Activated CD4-positive, alpha-beta T cell treated with anti-CD3 and anti-CD28 coated beads for 48 hours (primary cell): ENCODE data around the gene DOP1B.
"Not testable (repeated sequence)": the region's sequence is repeated elsewhere in the genome, so short reads cannot be mapped to it uniquely, and the experiment has no call there.

Experiments used
- DNase-seq: peaks from one replicate; pipeline ENCODE4 v3.0.0-alpha.2; 2020

The DOP1B gene

DNA sequence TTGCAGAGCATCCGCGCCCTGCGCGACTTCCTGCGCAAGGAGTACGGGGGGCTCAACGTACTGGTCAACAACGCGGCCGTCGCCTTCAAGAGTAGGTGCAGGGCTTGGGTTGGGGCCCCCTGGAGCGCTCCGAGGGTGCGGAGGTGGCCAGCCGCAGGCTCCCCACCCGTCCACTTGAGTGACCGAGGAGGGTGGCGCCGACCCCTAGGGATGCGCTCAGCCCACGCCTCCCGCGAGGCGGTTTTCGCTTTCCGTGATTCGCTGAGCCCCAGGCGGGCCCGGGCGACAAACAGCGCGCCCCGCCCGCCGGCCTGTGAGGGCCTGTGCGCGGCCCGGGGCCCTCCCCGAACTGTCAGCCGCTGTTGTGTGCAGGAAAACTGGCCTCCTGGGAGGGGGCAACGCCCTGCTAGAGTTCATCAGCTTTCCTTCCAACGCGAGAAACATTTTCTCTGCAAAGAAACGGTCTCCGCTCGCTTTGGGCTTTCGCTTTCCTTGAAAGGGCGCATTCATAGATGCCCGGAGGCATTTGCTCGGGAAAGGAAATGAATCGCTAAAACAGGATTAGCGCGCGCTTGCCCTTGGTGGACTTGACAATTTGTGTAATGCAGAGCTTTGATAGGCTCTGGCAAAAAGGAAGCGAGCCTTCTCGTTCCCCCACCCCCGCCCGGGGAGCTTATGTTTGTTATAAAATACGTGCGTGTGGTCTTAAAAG, 21.1 kb upstream of the DOP1B start:
- peak; percentile 68 for DNase-seq

DNA sequence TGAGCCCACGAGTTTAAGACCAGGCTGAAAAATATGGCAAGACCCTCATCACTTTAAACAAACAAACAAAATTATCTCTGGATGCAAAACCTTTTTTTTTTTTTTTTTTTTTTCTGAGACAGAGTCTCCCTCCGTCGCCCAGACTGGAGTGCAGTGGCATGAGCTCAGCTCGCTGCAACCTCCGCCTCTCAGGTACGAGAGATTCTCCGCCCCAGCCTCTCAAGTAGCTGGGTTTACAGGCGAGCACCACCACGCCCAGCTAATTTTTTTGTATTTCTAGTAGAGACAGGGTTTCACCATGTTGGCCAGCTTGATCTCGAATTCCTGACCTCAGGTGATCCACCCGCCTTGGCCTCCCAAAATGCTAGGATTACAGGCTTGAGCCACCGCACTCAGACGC, 16.8 kb upstream of the DOP1B start:
- not testable (repeated sequence) for DNase-seq

DNA sequence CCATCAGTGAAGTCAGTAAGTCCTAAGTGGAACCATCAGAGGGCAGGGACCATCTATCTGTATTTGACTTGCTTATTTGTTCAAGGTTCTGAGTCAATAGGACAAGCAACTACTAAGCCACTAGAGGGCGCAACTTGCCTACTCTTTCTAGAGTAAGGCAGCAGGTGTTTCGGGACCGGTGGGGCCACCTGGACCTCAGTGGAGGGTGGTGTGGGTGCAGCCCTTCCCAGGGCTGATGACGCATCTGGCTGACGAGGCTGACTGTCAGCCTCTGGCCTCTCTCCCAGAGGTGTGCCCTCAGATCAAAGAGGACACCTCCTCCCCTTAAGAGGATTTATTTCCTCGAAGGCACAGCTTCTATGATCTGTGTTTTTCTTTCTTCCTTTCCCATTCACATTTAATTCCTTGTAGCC, 15.1 kb upstream of the DOP1B start:
- DNase-seq, result peak; percentile 91

DNA sequence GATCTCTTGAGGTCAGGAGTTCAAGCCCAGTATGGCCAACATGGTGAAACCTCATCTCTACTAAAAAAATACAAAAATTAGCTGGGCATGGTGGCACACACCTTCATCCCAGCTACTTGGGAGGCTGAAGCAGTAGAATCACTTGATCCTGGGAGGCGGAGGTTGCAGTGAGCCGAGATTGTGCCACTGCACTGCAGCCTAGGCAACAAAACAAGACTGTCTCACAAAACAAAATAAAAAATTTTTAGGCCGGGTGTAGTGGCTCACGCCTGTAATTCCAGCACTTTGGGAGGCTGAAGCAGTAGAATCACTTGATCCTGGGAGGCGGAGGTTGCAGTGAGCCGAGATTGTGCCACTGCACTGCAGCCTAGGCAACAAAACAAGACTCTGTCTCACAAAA, 12.4 kb upstream of the DOP1B start:
- not testable (repeated sequence) for DNase-seq

DNA sequence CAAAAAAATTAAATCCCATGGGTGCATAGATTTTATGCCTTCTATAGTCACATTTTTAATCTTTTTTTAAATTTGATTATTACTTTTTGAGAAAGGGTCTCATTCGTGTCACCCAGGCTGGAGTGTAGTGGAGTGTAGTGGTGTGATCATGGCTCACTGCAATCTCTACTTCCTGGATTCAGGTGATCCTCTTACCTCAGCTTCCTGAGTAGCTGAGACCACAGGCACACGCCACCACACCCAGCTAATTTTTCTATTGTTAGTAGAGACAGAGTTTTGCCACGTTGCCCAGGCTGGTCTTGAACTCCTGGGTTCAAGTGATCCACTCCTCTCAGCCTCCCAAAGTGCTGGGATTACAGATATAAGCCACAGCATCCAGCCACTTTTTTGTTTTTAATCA, 11.4 kb upstream of the DOP1B start:
- no peak for DNase-seq

DNA sequence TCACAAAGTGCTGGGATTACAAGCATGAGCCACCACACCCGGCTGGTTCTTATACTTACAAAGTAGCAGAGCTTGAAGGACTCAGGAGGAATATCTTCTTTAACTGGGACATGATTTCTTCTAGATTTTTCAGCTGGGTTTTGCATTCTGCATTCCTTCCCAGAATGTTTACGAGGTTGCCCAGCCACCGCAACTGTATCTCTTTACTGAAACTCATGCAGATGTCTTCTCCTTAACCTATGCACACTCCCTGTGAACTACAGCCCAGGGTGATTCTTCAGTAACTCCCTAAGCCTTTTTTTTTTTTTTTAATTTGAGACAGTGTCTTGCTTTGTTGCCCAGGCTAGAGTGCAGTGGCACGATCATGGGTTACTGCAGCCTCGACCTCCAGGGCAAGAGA, 8.7 kb upstream of the DOP1B start:
- no peak for DNase-seq

DNA sequence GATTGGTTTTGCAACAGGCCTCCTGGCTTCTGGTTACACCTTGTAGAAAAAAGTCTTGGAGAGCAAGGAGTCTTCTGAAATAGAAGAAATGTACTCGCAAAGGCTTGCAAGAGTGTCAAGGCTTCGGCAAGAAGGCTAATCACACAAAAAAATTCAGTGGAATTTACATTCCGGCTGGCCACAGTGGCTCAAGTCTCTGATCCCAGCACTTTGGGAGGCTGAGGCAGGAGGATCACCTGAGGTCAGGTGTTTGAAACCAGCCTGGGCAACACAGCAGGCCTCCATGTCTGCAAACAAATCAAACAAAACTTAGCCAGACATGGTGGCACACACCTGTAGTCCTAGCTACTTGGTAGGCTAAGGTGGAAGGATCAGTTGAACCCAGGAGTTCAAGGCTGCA, 7.7 kb upstream of the DOP1B start:
- DNase-seq, result no peak

DNA sequence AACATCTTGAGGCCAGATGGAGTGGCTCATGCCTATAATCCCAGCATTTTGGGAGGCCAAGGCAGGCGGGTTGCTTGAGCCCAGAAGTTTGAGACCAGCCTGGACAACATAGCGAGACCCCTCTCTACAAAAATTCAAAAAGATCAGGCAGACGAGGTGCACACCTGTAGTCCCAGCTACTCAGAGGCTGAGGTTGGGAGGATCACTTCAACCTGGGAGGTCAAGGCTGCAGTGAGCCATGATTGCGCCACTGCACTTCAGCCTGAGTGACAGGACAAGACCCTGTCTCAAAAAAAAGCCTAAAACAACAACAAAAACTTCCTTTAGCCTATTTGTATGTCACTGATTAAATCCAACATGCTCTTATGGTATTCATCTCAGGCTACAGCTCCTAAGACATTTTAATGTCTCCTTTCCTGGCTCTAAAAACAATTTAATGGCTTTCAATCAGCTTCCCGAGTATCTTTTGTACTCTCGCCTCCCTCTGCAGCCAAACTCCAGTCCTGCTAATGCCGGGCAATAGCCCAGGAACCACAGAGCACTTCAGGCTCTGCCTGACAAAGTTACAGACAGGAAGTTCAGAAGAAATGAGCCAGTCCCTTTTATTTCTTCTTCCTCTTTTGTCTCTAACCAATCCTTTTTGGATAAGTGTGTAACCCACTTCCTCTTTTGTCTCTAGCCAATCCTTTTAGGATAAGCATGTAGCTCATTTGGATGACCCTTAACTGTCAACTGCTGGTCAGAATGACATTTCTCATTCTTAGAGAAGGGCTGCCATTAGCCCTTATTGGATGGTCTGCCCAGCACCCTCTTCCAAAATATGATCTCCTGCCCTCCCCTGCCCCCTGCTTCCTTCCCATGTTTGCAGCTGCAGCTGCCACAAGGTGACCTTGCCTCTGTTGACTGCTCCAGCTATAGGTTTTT, 6.6 kb upstream of the DOP1B start:
- no peak for DNase-seq

DNA sequence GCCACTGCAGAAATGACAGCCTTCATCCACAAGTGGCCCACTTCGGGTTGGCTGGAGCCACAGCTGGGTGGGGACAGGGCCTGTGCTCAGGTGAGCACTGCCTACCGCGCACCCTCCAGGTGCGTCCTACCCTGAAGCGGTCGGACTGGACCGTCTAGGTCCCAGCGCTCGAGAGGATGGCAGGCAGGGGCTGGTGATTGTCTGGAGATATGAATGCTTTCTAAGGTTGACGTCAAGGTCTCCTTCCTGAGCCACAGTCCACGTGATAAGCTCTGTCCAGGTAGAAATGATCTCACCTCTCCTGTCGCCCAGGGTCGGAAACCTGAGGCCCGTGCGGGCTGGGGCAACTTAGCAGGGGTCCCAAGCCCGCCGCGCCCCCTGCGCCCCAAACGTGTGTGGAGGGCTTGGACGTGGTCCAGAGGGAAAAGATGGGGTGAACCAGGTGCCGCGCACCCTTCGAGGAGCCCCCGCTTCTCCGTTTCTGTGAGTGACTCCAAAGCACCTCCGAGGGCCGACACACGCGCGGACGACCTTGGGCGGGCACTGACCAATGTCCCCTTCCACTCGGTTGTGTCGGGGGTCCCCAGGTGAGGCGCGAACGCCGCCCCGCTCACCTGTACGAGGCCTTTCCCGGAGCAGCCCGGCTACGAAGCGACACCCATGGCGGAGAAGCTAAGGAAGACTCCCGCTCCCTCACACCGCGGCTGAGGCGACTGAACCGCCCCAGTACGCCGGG, 853 bp upstream of the DOP1B start:
- no peak for DNase-seq

DNA sequence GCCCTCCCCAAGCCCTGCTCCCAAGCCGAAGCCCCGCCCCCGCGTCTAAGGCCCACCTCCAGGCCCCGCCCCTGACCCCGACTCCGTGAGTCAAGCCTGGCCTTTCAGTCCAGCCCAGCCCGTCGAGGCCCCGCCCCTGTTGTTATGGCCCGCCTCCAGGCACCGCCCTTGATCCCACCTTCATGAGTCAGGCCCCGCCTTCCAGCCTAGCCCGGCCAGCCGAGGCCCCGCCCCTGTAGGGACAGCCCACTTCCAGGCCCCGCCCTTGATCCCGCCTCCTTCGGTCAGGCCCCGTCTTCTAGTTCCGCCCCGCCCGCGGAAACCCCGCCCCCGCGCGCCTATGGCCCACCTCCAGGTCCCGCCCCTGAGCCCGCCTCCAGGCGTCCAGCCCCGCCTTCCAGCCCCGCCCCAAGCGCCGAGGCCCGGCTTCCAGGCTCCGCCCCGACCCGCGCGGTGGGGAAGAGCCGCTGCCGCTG, 247 bp upstream of the DOP1B start:
- DNase-seq, result peak; percentile 100

DNA sequence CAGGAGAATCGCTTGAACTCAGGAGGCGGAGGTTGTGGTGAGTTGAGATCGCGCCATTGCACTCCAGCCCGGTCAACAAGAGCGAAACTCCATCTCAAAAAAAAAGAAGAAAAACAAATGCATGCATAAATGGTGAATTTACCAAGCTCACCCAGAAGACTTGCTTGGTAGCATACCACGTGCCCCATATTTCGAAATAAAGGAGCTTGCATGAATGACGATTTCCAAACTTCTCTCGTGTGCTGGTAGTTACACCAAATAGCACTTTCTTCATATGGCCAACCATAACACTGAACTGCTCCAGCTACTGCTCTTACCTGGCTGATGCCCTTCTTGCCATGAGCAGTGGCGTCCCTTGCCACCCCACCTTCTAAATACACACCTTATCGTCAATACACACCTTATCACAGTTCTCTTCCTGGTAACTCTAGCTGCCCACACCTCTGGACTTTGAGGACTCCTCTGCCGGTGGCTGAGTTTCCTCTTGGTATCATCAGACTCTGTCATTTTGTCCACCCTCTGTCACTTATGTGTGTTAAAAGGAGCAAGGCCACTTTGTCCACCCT, 2.8 kb downstream of the DOP1B start:
- DNase-seq, result no peak

DNA sequence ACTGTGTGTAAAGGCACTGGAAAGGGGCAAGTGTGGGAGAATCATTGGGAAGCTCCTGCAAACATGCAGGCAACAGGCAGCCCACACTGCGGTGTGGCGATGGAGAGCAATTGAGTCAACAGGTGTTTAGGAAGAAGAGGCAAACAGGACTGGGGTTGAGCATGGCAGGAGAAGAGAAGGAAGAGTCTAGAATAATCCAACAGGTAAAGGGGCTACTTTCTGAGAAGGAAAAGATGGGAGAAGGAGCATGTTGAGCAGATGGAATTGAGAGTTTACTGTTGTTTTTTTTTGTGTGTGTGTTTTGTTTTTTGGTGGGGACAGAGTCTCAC, 4.2 kb downstream of the DOP1B start:
- no peak for DNase-seq

DNA sequence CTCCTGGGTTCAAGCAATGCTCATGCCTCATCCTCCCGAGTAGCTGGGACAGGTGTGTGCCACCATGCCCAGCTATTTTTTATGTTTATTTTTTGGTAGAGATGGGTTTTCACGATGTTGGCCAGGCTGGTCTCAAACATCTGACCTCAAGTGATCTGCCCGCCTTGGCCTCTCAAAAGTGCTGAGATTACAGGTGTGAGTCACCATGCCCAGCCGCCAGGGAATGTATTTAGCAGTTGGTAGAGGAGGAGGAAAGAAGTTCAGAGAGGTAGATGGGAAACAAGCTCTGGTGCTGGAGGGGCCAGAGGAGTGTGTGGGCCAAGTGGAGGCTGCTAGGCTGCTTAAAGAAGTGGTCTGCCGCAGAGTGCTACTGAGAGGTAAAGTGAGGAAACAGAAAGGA, 6.0 kb downstream of the DOP1B start:
- no peak for DNase-seq

DNA sequence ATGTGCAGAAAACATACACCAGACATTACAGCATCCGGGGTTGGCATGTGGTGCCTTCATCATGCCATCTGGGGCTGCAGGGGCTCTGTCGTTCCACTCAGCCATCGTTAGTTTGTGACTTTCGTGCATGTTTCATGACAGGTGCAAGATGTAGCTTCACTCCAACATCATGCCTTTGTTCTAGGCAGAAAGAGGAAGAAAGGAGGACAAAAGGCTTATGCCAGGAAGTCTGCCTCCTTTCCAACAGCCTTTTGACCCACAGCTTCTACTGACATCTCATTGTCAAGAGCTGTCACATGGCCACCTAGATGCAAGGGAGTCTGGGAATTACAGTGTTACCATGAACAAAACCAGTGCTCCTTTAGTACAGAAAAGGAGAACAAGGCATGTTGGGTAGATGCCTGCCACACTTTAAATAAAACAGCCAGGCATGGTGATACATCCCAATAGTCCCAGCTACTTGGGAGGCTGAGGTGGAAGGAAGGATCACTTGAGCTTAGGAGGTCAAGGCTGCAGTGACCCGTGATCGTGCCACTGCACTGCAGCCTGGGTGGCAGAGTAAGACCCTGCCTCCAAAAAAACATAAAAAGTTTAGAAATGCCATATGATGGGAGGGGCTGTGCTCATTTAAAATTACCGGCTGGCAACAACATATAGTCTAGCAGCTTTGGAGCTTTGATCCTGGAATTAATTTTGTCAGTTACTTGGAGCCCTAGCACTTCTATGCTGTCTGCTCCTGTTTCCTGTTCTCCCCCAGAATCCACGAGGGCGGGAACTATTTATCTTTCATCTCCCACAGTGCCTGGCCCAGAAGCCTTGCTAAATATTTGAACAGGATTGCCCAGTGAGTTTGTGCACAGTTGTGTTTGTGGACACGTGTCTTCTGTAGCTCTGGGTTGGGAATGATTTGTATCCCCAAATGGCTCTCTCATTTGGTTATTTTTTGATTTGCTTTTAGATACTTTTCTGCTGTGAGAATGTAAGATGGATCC, 7.4 kb downstream of the DOP1B start:
- DNase-seq, result no peak

DNA sequence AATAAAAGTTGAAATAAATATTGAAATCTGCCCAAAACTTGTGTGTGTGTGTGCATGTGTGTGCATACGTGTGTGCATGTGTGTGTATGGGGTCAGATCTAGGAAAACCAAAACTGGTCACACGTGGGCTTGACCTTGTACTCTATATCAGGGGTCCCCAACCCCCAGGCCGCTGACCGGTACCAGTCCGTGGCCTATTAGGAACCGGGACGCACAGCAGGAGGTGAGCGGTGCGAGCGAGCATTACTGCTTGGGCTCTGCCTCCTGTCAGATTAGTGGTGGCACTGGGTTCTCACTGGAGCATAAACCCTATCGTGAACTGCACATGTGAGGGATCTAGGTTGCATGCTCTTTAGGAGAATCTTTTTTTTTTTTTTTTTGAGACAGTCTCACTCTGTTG, 8.7 kb downstream of the DOP1B start:
- DNase-seq, result no peak

DNA sequence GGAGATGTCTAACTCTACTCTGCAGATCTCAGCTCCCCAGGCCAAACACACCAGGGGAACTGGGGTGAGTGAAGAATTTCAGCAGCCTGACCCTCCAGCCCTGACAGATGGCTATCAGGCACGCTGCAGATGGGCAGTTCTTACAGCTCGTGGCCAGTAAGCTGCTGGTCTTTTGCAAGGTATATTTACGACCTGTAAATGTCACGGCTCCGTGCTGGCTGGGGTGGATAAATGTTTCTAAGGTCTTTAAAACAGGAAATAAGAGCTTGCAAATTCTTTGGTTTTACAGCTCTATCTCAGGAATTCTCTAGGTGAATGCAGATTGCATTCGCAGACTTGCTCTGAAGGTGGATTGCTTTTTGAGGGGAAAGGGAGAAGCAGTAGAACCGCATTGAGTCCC, 10.1 kb downstream of the DOP1B start:
- DNase-seq, result no peak

DNA sequence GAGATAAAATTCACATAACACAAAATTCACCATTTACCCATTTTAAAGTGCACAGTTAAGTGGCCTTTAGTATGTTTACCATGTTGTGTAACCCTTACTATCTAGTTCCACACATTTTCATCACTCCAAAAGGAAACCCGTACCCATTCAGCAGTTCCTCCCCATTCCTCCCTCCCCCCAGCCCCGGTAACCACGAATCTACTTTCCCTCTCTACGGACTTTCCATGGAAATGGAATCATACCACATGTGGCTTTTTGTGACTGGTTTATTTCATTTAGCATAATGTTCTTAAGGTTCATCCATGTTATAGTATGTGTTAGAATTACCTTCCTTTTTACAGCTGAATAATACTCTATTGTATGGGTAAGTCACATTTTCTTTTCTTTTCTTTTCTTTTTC, 10.9 kb downstream of the DOP1B start:
- no peak for DNase-seq

DNA sequence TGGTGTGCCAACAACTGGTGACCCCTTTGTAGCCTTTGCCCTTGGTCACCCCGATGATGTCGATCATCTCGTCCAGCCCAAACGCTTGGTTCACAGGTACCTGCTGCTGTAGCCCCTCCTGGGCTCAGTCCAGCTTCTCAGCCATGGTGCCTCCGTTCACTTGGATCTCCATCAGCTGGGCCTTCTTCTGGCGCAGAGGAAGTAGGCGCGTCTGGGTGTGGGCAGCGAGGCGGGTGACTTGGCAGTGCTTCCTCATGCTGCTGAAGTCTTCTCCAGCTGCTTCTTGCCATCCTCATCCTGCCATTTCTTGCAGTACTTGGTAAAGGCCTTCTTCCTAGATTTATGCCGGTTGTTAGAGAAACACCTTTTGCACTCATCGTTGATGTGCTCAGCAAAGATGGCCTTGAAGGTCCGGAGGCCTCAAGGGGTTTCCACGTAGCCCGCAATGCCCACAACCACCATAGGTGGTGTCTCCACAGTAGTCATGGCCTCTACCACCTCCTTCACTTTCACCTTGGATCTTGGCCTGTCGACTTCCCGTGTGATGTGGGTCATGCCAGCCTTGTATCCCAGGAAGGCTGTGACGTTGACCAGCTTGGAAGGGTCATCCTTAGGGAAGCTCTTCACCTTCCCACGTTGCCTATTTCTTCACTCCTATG, 13.0 kb downstream of the DOP1B start:
- peak; percentile 19 for DNase-seq

DNA sequence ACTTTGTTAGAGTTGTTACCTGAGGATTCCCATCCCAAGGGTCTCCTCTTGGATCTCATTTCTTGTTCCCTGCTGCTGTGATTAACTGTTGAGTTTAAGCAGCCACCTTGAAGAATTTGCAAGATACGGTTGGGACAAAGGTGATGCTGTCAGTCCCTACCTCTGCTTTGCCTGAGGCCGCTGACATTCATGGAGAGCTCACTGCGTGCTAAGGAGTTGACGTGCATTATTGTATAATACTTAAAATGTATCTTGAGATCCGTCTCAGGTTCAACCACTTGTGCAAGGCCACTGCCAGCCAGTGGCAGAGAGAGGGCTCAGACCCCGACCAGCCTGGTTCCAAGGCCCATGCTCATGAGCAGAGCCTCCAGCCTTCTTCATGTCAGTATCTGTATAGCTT, 14.2 kb downstream of the DOP1B start:
- no peak for DNase-seq

DNA sequence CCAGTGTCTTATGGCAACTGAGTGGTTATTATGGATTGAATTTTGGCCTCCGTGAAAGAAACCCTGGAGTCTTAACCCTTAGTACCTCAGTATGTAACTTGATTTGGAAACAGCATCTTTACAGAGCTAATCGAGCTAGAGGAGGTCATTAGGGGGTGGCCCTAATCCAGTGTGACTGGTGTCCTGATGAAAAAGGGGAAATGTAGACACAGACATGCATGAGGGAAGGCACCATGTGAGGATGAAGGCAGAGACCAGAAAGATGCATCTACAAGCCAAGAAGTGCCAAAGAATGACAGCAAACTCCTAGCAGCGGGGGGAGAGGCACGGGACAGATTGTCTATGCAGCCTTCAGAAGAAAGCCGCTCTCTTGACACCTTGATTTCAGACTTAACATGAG, 14.7 kb downstream of the DOP1B start:
- DNase-seq, result no peak

DNA sequence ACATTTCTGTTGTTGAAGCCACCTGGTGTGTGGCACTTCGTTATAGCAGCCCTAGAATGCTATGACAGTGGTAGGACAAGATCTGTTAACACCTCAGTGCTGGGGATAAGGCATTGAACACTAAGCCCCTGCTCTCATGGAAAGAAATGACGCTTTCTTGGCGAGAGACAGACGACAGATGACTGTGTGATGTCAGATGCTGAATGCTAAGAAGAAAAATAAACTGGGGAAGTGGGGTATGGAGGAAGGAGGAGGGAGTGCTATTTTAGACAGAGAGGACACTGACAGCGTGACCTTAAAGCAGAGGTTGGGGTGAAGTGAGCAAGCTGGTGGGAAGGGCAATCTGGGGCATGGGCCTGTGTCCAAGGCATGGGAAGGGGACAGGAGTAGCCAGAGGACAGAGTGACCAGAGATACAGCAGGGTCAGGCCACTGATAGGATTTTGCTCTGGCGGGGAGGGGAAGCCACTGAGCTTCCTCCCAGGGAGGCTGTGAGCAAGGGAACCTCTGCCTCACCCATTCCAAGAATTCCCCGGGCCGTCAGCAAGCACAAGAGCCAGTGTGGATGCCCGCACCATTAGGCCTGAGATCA, 15.2 kb downstream of the DOP1B start:
- DNase-seq, result no peak
